ENCODE results near the gene ZDHHC3.
A peak's percentile ranks its signal among the peaks of the same experiment; 100 is the strongest.
"Not testable (repeated sequence)": the region's sequence is repeated elsewhere in the genome, so short reads cannot be mapped to it uniquely, and the experiment has no call there.

Gene ZDHHC3

GRCh38 chr3:44993471-44994205 lies 17.7 kb upstream of the ZDHHC3 start:
- no peak for DNase-seq

- DNase-seq: no peak
Measured at GRCh38 chr3:44992555-44993470, 16.8 kb upstream of the ZDHHC3 start.

- DNase-seq: no peak
Measured at GRCh38 chr3:44991326-44991725, 15.4 kb upstream of the ZDHHC3 start.

GRCh38 chr3:44989636-44990373 lies 13.8 kb upstream of the ZDHHC3 start:
- DNase-seq: no peak

- no peak for DNase-seq
Measured at GRCh38 chr3:44989141-44989540, 13.2 kb upstream of the ZDHHC3 start.

- DNase-seq: no peak
Measured at GRCh38 chr3:44988073-44988472, 12.1 kb upstream of the ZDHHC3 start.

- no peak for DNase-seq
Measured at GRCh38 chr3:44987332-44987731, 11.4 kb upstream of the ZDHHC3 start.

GRCh38 chr3:44986330-44986729 lies 10.4 kb upstream of the ZDHHC3 start:
- not testable (repeated sequence) for DNase-seq

- peak; percentile 13 for DNase-seq
Measured at GRCh38 chr3:44984335-44984734, 8.4 kb upstream of the ZDHHC3 start.

GRCh38 chr3:44983484-44983941 lies 7.5 kb upstream of the ZDHHC3 start:
- no peak for DNase-seq

- no peak for DNase-seq
Measured at GRCh38 chr3:44982817-44983216, 6.8 kb upstream of the ZDHHC3 start.

GRCh38 chr3:44981751-44982150 lies 5.8 kb upstream of the ZDHHC3 start:
- DNase-seq: no peak

GRCh38 chr3:44981220-44981619 lies 5.2 kb upstream of the ZDHHC3 start:
- peak; percentile 35 for DNase-seq

GRCh38 chr3:44974416-44974815 lies 1.6 kb downstream of the ZDHHC3 start:
- no peak for DNase-seq

GRCh38 chr3:44970926-44971490 lies 5.0 kb downstream of the ZDHHC3 start:
- DNase-seq: no peak

- DNase-seq: no peak
Measured at GRCh38 chr3:44969828-44970179, 6.2 kb downstream of the ZDHHC3 start.

GRCh38 chr3:44969154-44969827 lies 6.7 kb downstream of the ZDHHC3 start:
- peak; percentile 89 for DNase-seq

- no peak for DNase-seq
Measured at GRCh38 chr3:44968447-44968858, 7.5 kb downstream of the ZDHHC3 start.

- DNase-seq: peak; percentile 95
Measured at GRCh38 chr3:44966795-44967278, 9.1 kb downstream of the ZDHHC3 start.

GRCh38 chr3:44965165-44965564 lies 10.8 kb downstream of the ZDHHC3 start:
- no peak for DNase-seq

GRCh38 chr3:44963571-44964325 lies 12.2 kb downstream of the ZDHHC3 start:
- no peak for DNase-seq

All from GF-D8 (cell line).